ENCODE results near the gene S100A14. TPM values are rescaled to one million over a fixed set of nuclear protein-coding genes. Genes with fewer than 3 reads are reported as not detected.
A peak's percentile ranks its signal among the peaks of the same experiment; 100 is the strongest.

Gene S100A14
- total and polyA plus RNA-seq, 2 of the 13 experiments (the other 11 are each of a cell fraction or from before 2014, with no cell fraction given) = 1.4 to 7.7 TPM

GRCh38 chr1:153627715-153628626 is 11.8 kb upstream of the S100A14 start, which contains the start of gene S100A1 (continued):
- TF ChIP-seq, protein P1, sequence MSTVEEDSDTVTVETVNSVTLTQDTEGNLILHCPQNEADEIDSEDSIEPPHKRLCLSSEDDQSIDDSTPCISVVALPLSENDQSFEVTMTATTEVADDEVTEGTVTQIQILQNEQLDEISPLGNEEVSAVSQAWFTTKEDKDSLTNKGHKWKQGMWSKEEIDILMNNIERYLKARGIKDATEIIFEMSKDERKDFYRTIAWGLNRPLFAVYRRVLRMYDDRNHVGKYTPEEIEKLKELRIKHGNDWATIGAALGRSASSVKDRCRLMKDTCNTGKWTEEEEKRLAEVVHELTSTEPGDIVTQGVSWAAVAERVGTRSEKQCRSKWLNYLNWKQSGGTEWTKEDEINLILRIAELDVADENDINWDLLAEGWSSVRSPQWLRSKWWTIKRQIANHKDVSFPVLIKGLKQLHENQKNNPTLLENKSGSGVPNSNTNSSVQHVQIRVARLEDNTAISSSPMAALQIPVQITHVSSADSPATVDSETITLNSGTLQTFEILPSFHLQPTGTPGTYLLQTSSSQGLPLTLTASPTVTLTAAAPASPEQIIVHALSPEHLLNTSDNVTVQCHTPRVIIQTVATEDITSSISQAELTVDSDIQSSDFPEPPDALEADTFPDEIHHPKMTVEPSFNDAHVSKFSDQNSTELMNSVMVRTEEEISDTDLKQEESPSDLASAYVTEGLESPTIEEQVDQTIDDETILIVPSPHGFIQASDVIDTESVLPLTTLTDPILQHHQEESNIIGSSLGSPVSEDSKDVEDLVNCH (CRISPR knock-in tag; IDR thresholded peaks at IDR 0.05) = no peak
- TF ChIP-seq PHF8 (CRISPR knock-in tag; IDR thresholded peaks at IDR 0.05) (peak; percentile 52; the same call in 1 of the 2 replicates), ZNF44 (CRISPR knock-in tag; IDR thresholded peaks at IDR 0.05) (no peak), KAT7 (CRISPR knock-in tag; IDR thresholded peaks at IDR 0.05; ENCODE audit: borderline replicate concordance) (no peak), ZNF629 (CRISPR knock-in tag; conservative IDR thresholded peaks at IDR 0.05) (no peak), ISX (CRISPR knock-in tag; conservative IDR thresholded peaks at IDR 0.05) (no peak), NFATC3 (CRISPR knock-in tag; IDR thresholded peaks at IDR 0.05) (no peak), FIP1L1 (IDR thresholded peaks at IDR 0.05; ENCODE audit: borderline replicate concordance, insufficient read depth, low read depth, low read length) (no peak), ZMAT3 (CRISPR knock-in tag; conservative IDR thresholded peaks at IDR 0.05) (no peak), ZNF260 (CRISPR knock-in tag; IDR thresholded peaks at IDR 0.05; ENCODE audit: borderline replicate concordance, low read depth) (no peak), MTF1 (CRISPR knock-in tag; IDR thresholded peaks at IDR 0.05) (no peak), ETV5 (CRISPR knock-in tag; IDR thresholded peaks at IDR 0.05; ENCODE audit: borderline replicate concordance) (no peak), ZNF124 (CRISPR knock-in tag; IDR thresholded peaks at IDR 0.05) (no peak), PHF5A (CRISPR knock-in tag; IDR thresholded peaks at IDR 0.05; ENCODE audit: low read depth, unreplicated experiment) (no peak), KLF11 (CRISPR knock-in tag; IDR thresholded peaks at IDR 0.05) (no peak), CREB1 (IDR thresholded peaks at IDR 0.05) (no peak), CREB1 (CRISPR knock-in tag; IDR thresholded peaks at IDR 0.05) (no peak), MYC (CRISPR knock-in tag; IDR thresholded peaks at IDR 0.05; ENCODE audit: borderline replicate concordance) (no peak; the same call in 1 of the 2 replicates), ZBTB42 (CRISPR knock-in tag; IDR thresholded peaks at IDR 0.05) (0 out of 2 replicates have a peak, but pooled peaks have one; percentile 12), TEAD2 (CRISPR knock-in tag; IDR thresholded peaks at IDR 0.05) (no peak), ZIK1 (CRISPR knock-in tag; IDR thresholded peaks at IDR 0.05; ENCODE audit: borderline replicate concordance, low read depth) (no peak), SMAD3 (CRISPR knock-in tag; IDR thresholded peaks at IDR 0.05) (no peak), AHDC1 (CRISPR knock-in tag; IDR thresholded peaks at IDR 0.05; ENCODE audit: borderline replicate concordance) (no peak), AGO1 (IDR thresholded peaks at IDR 0.05; ENCODE audit: low read depth, low read length, poor library complexity, severe bottlenecking) (no peak)

Measured in HepG2 (cell line).